ENCODE results near the gene GFER.

DNA sequence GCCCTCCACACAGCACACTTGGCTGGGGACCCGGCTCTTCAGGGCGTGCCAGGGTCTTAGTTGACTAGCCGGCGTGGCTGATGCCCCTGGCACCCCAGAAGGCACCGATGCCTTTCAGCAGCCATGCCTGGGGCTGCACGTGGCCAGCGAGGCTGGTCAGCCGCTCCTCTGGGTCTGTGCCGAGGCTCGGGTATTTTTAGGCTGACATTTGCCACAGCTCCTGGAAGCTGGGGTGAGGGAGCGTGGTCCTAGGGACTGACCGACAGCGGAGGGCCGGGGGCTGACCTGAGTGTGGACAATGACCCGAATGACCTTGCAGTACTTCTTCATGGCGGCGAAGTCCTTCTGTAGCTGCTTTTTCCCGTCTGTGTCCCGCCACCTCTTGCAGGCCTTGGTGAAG, 33.4 kb upstream of the GFER start:
- no peak for TF ChIP-seq CTCF (IDR thresholded peaks at IDR 0.05 in 2 of 3, conservative IDR thresholded peaks at IDR 0.05 in 1 of 3; ENCODE audit: insufficient read depth in 2 of 3, low read depth in 1 of 3, low read length in 3 of 3)
- no peak for TF ChIP-seq TFE3 (CRISPR knock-in tag; IDR thresholded peaks at IDR 0.05)
- no peak for TF ChIP-seq ZNF165 (CRISPR knock-in tag; IDR thresholded peaks at IDR 0.05; ENCODE audit: borderline replicate concordance)
- TF ChIP-seq RAD51 (IDR thresholded peaks at IDR 0.05; ENCODE audit: borderline replicate concordance, low read depth) = no peak
- TF ChIP-seq TCF7L2 (IDR thresholded peaks at IDR 0.05; ENCODE audit: low read depth, low read length) = no peak
- TF ChIP-seq RFX5 (IDR thresholded peaks at IDR 0.05; ENCODE audit: low read depth, low read length) = no peak
- TF ChIP-seq ZBED1 (IDR thresholded peaks at IDR 0.05) = no peak
- no peak for TF ChIP-seq PHF8 (IDR thresholded peaks at IDR 0.05; ENCODE audit: borderline replicate concordance, low read length)
- TF ChIP-seq, protein P1, sequence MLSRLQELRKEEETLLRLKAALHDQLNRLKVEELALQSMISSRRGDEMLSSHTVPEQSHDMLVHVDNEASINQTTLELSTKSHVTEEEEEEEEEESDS (CRISPR knock-in tag; IDR thresholded peaks at IDR 0.05) = no peak
- no peak for TF ChIP-seq ZNF785 (CRISPR knock-in tag; IDR thresholded peaks at IDR 0.05)
